Breast epithelium (tissue), 4 donors: Measurements from ENCODE around the gene SC5D. TPM values are rescaled to one million over a fixed set of nuclear protein-coding genes. Genes with fewer than 3 reads are reported as not detected.

Source experiments
- DNase-seq, 2 donors: peaks; one replicate each; pipeline ENCODE4 v3.0.0-alpha.2; 2019; ENCODE audit warnings: low spot score in 2 of 2
- H3K27ac ChIP-seq, 2 donors: fragments of 200-600 bp; sonication (generic) in 1 of 2; one replicate each; pipeline ENCODE4 v1.5.1; 2016 to 2019; ENCODE audit warnings: mild to moderate bottlenecking in 1 of 2
- H3K27me3 ChIP-seq, 2 donors: fragments of 200-600 bp; sonication (generic) in 1 of 2; one replicate each; pipeline versions ENCODE4 v1.5.1 to v1.6.0; 2017 to 2019; ENCODE audit warnings: control low read depth in 1 of 2, mild to moderate bottlenecking in 1 of 2
- H3K36me3 ChIP-seq: fragments of 200-600 bp; one replicate; pipeline ENCODE4 v1.5.1; 2019
- H3K4me1 ChIP-seq, 2 donors: fragments of 200-600 bp; sonication (generic); one replicate each; pipeline ENCODE4 v1.5.1; 2016 to 2019; ENCODE audit warnings: control low read depth in 1 of 2
- H3K4me3 ChIP-seq, 3 donors: fragments of 200-600 bp; sonication (generic); 1 replicate in 2 of 3; 2 replicates in 1 of 3; pipeline ENCODE4 v1.5.1; 2016 to 2019; ENCODE audit warnings: mild to moderate bottlenecking in 3 of 3, moderate library complexity in 2 of 3
- H3K9me3 ChIP-seq, 2 donors: fragments of 200-600 bp; sonication (generic) in 1 of 2; one replicate each; pipeline ENCODE4 v1.5.1; 2016 to 2019; ENCODE audit warnings: control low read depth in 1 of 2
- POLR2A ChIP-seq: fragments of 450-650 bp; IDR thresholded peaks from one replicate; pipeline ENCODE4 v1.6.1; 2016; ENCODE audit warnings: antibody characterized with exemption, mild to moderate bottlenecking, moderate library complexity
- POLR2AphosphoS5 ChIP-seq, 3 donors: sonication (generic); formaldehyde crosslinking; IDR thresholded peaks; one replicate each; pipeline ENCODE4 v1.6.1; 2017; ENCODE audit warnings: antibody characterized with exemption in 3 of 3
- intact Hi-C: fragments of 100-400 bp; cut with DNase I; formaldehyde crosslinking; loops from one replicate; pipeline ENCODE4 v1.15.1; 2023; ENCODE audit warnings: low total_unique reads
- total RNA-seq, 3 donors: library from RNA; depleted of rRNA; stranded (reverse); fragments of >200 nt; gene quantifications; one replicate each; pipeline ENCODE4 v1.1.0, GENCODE V29; 2016
- TF ChIP-seq, protein P1 (sequence below), 3 donors: fragments of 450-650 bp; IDR thresholded peaks; one replicate each; pipeline ENCODE4 v1.5.1; 2016 to 2017; ENCODE audit warnings: antibody characterized with exemption in 3 of 3, mild to moderate bottlenecking in 3 of 3, moderate library complexity in 3 of 3

The SC5D gene
- total RNA-seq, 3 donors from 2014 or later, result 25.8 to 54.7 (median 51.5) TPM

DNA sequence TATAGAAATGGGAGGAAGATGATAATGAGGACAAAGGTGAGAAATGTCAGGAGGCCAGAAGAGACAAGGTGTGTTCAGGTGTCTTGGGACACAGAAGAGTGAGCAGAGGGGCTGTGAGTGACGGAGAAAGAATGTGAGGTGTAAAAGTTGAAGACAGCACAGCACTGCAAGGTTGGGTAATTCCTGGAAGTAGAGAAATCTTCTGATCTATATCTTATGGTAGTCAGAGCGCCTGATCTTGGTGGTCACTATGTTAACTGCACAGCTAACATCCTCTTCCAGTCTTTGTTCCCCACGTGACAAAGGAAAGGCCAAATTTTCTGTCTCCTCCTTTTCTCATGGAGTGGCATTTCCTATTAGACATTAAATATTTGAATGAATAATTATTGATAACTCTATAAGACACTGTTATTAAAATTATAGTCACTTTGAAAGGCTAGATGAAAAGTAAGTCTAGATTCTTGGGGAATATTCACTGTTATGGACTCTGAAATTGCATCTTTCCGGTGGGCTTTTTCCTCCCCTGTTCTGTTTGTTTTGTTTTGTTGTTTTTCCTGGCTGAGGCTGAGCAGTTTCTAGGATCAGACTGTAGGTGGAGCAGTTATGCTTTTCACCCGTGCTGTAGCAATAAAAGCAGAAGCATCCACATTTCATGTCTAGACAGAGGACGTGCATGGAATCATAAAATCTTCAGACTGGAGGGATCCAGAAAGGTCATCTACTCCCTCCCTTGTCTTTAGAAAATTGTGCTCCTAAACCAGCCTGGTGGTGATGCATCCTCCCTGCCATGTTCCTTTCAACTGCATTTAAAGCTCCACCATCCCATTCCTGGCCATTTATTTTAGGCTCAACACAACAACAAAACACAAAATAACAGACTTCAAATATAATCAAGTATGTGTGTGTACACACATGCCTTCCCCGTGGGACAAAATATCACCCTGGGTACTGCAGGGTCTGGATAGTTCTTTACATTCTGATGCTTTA is 26.6 kb downstream of the SC5D start:
- H3K27me3 ChIP-seq, result no peaks in the 10 kb centered on the region
- H3K4me1 ChIP-seq, result no peaks in the 10 kb centered on the region
- intact Hi-C loops, result no loop called here
- no peak for TF ChIP-seq POLR2A
- no peak for TF ChIP-seq POLR2AphosphoS5 (IDR thresholded peaks at IDR 0.05)
- TF ChIP-seq, protein P1, sequence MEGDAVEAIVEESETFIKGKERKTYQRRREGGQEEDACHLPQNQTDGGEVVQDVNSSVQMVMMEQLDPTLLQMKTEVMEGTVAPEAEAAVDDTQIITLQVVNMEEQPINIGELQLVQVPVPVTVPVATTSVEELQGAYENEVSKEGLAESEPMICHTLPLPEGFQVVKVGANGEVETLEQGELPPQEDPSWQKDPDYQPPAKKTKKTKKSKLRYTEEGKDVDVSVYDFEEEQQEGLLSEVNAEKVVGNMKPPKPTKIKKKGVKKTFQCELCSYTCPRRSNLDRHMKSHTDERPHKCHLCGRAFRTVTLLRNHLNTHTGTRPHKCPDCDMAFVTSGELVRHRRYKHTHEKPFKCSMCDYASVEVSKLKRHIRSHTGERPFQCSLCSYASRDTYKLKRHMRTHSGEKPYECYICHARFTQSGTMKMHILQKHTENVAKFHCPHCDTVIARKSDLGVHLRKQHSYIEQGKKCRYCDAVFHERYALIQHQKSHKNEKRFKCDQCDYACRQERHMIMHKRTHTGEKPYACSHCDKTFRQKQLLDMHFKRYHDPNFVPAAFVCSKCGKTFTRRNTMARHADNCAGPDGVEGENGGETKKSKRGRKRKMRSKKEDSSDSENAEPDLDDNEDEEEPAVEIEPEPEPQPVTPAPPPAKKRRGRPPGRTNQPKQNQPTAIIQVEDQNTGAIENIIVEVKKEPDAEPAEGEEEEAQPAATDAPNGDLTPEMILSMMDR (IDR thresholded peaks at IDR 0.05), result peak; percentile 69 to 85 (median 82)
- no peak for DNase-seq
- H3K36me3 ChIP-seq, result no peaks in the 10 kb centered on the region
- H3K27ac ChIP-seq, result no peak overlapping the region
- no peaks in the 10 kb centered on the region for H3K9me3 ChIP-seq
- no peak overlapping the region for H3K4me3 ChIP-seq

- no peaks in the 10 kb centered on the region for H3K4me1 ChIP-seq
- no peaks in the 10 kb centered on the region for H3K27me3 ChIP-seq
- intact Hi-C loops, result loop anchor here (2.0 kb wide), 1 partner anchor 37 kb away; no protein-coding TSS in a partner anchor
- H3K4me3 ChIP-seq, result no peak overlapping the region
- H3K27ac ChIP-seq, result no peak overlapping the region
- no peaks in the 10 kb centered on the region for H3K9me3 ChIP-seq
- no peaks in the 10 kb centered on the region for H3K36me3 ChIP-seq
- peak in 1 of 2 donors; percentile 25 for DNase-seq
- TF ChIP-seq POLR2A (no peak), POLR2AphosphoS5 (IDR thresholded peaks at IDR 0.05) (no peak)
- TF ChIP-seq, protein P1 (IDR thresholded peaks at IDR 0.05), result peak in 2 of 3 donors; percentile 23 to 45
Measured at GRCh38 chr11:121321614-121322243, 29.2 kb downstream of the SC5D start.

GRCh38 chr11:121323046-121323607 is 30.6 kb downstream of the SC5D start:
- TF ChIP-seq POLR2A, result no peak
- TF ChIP-seq POLR2AphosphoS5 (IDR thresholded peaks at IDR 0.05), result no peak
- TF ChIP-seq, protein P1 (IDR thresholded peaks at IDR 0.05), result no peak
- no peaks in the 10 kb centered on the region for H3K4me1 ChIP-seq
- DNase-seq, result no peak
- no peaks in the 10 kb centered on the region for H3K36me3 ChIP-seq
- intact Hi-C loops, result loop anchor here (2.0 kb wide), 1 partner anchor 38 kb away; no protein-coding TSS in a partner anchor
- no peaks in the 10 kb centered on the region for H3K9me3 ChIP-seq
- H3K4me3 ChIP-seq, result no peak overlapping the region
- no peak overlapping the region for H3K27ac ChIP-seq
- no peaks in the 10 kb centered on the region for H3K27me3 ChIP-seq

- Histone ChIP-seq H3K4me3 (no peak overlapping the region), H3K9me3 (no peaks in the 10 kb centered on the region), H3K4me1 (no peaks in the 10 kb centered on the region), H3K27me3 (no peaks in the 10 kb centered on the region), H3K36me3 (no peaks in the 10 kb centered on the region), H3K27ac (peak overlapping the region in 1 of 2 donors; percentile 25)
- intact Hi-C loops, result no loop called here
- TF ChIP-seq POLR2A (no peak), POLR2AphosphoS5 (IDR thresholded peaks at IDR 0.05) (no peak)
- TF ChIP-seq, protein P1 (IDR thresholded peaks at IDR 0.05), result no peak
- no peak for DNase-seq
Measured at GRCh38 chr11:121326230-121326629, 33.7 kb downstream of the SC5D start.
